SJCRH30 (cell line): Measurements from ENCODE around the gene OTOP1. TPM values are rescaled to one million over a fixed set of nuclear protein-coding genes. Genes with fewer than 3 reads are reported as not detected.
"Not testable (repeated sequence)": the region's sequence is repeated elsewhere in the genome, so short reads cannot be mapped to it uniquely, and the experiment has no call there.

Experiments used
- DNase-seq, 2 experiments: peaks; one replicate each; pipeline ENCODE4 v3.0.0-alpha.2; 2015 to 2020
- H3K27ac ChIP-seq: fragments of 250-450 bp; sonication (Bioruptor Pico); 2 replicates; pipeline ENCODE4 v1.5.1; 2020; ENCODE audit warnings: mild to moderate bottlenecking, moderate library complexity
- H3K27me3 ChIP-seq: fragments of 250-450 bp; sonication (Bioruptor Pico); 2 replicates; pipeline ENCODE4 v1.5.1; 2020; ENCODE audit warnings: mild to moderate bottlenecking, moderate library complexity
- H3K36me3 ChIP-seq: fragments of 250-450 bp; sonication (Bioruptor Pico); 2 replicates; pipeline ENCODE4 v1.5.1; 2020; ENCODE audit warnings: mild to moderate bottlenecking, moderate library complexity
- H3K4me1 ChIP-seq: fragments of 250-450 bp; sonication (Bioruptor Pico); 2 replicates; pipeline ENCODE4 v1.5.1; 2020; ENCODE audit warnings: mild to moderate bottlenecking, moderate library complexity
- H3K4me3 ChIP-seq: fragments of 250-450 bp; sonication (Bioruptor Pico); 2 replicates; pipeline ENCODE4 v1.5.1; 2020; ENCODE audit warnings: mild to moderate bottlenecking, moderate library complexity
- H3K9me3 ChIP-seq: fragments of 250-450 bp; sonication (Bioruptor Pico); replicated peaks from 2 replicates; pipeline ENCODE4 v1.5.1; 2020; ENCODE audit warnings: mild to moderate bottlenecking, moderate library complexity
- total RNA-seq: library from RNA; depleted of rRNA; stranded (reverse); fragments of >200 nt; shearing (Covaris generic); gene quantifications from 2 replicates; pipeline ENCODE4 v1.2.3, GENCODE V29; 2014

The OTOP1 gene
- total RNA-seq, 1 experiment from 2014 or later: not detected

GRCh38 chr4:4249342-4249741 is 22.6 kb upstream of the OTOP1 start:
- peak overlapping the region; percentile 94 for H3K4me3 ChIP-seq
- not testable (repeated sequence) for H3K27me3 ChIP-seq, H3K9me3 ChIP-seq, H3K27ac ChIP-seq, H3K4me1 ChIP-seq, DNase-seq
- H3K36me3 ChIP-seq: peaks cover 16% of the 10 kb centered on the region

GRCh38 chr4:4248885-4249203 is 22.1 kb upstream of the OTOP1 start:
- Histone ChIP-seq H3K9me3 (no peaks in the 10 kb centered on the region), H3K4me3 (peak overlapping the region; percentile 94), H3K4me1 (peaks cover 4% of the 10 kb centered on the region), H3K27ac (peak overlapping the region; percentile 80), H3K36me3 (peaks cover 21% of the 10 kb centered on the region), H3K27me3 (no peaks in the 10 kb centered on the region)
- no peak for DNase-seq

GRCh38 chr4:4248029-4248884 is 21.5 kb upstream of the OTOP1 start, which contains the start of gene TMEM128:
Gene TMEM128 (minus strand): TSS chr4:4248223. CDS start chr4:4248202, 21 bp downstream.
- peaks cover 27% of the 10 kb centered on the region for H3K36me3 ChIP-seq
- no peaks in the 10 kb centered on the region for H3K27me3 ChIP-seq
- peak within 1 kb of the TSS; percentile 94 for H3K4me3 ChIP-seq

GRCh38 chr4:4247696-4248028 is 20.9 kb upstream of the OTOP1 start:
- Histone ChIP-seq H3K4me3 (peak overlapping the region; percentile 94), H3K27me3 (no peaks in the 10 kb centered on the region), H3K27ac (peak overlapping the region; percentile 80), H3K9me3 (no peaks in the 10 kb centered on the region), H3K36me3 (peaks cover 27% of the 10 kb centered on the region), H3K4me1 (peaks cover 4% of the 10 kb centered on the region)
- no peak for DNase-seq

More at GRCh38 chr4:4248029-4248884, 21.5 kb upstream of the OTOP1 start, which contains the start of gene TMEM128:
- peak; percentile 93 to 95 for DNase-seq
- Histone ChIP-seq H3K27ac (peak within 1 kb of the TSS; percentile 80), H3K4me1 (peaks cover 4% of the 10 kb centered on the region), H3K9me3 (no peaks in the 10 kb centered on the region)

GRCh38 chr4:4245172-4245571 is 18.4 kb upstream of the OTOP1 start:
- H3K36me3 ChIP-seq: peaks cover 42% of the 10 kb centered on the region
- no peaks in the 10 kb centered on the region for H3K9me3 ChIP-seq
- no peak overlapping the region for H3K27ac ChIP-seq
- no peak overlapping the region for H3K4me3 ChIP-seq
- no peak for DNase-seq
- no peaks in the 10 kb centered on the region for H3K27me3 ChIP-seq
- H3K4me1 ChIP-seq: peaks cover 4% of the 10 kb centered on the region

GRCh38 chr4:4239551-4239950 is 12.8 kb upstream of the OTOP1 start:
- not testable (repeated sequence) for H3K27ac ChIP-seq, H3K27me3 ChIP-seq, H3K4me3 ChIP-seq, H3K9me3 ChIP-seq, DNase-seq, H3K4me1 ChIP-seq
- peaks cover 39% of the 10 kb centered on the region for H3K36me3 ChIP-seq

GRCh38 chr4:4233610-4234009 is 6.9 kb upstream of the OTOP1 start:
- Histone ChIP-seq H3K9me3 (0 out of 2 replicates have a peak, but pooled peaks cover 3% of the 10 kb centered on the region), H3K36me3 (peaks cover 5% of the 10 kb centered on the region), H3K27me3 (no peaks in the 10 kb centered on the region), H3K27ac (no peak overlapping the region), H3K4me1 (no peaks in the 10 kb centered on the region), H3K4me3 (no peak overlapping the region)
- no peak for DNase-seq

GRCh38 chr4:4228356-4228668 is 1.6 kb upstream of the OTOP1 start:
- Histone ChIP-seq H3K9me3 (no peaks in the 10 kb centered on the region), H3K4me1 (no peaks in the 10 kb centered on the region), H3K4me3 (no peak overlapping the region), H3K36me3 (no peaks in the 10 kb centered on the region), H3K27ac (no peak overlapping the region), H3K27me3 (no peaks in the 10 kb centered on the region)
- DNase-seq: no peak

GRCh38 chr4:4227510-4228355 is 1.0 kb upstream of the OTOP1 start:
- Histone ChIP-seq H3K4me3 (no peak overlapping the region), H3K4me1 (no peaks in the 10 kb centered on the region), H3K36me3 (no peaks in the 10 kb centered on the region), H3K9me3 (no peaks in the 10 kb centered on the region), H3K27ac (no peak overlapping the region), H3K27me3 (no peaks in the 10 kb centered on the region)
- DNase-seq: no peak

GRCh38 chr4:4225915-4226605 is 669 bp downstream of the OTOP1 start:
- H3K27me3 ChIP-seq: no peaks in the 10 kb centered on the region
- DNase-seq: no peak

GRCh38 chr4:4217113-4217512 is 9.6 kb downstream of the OTOP1 start:
- no peaks in the 10 kb centered on the region for H3K9me3 ChIP-seq
- no peak overlapping the region for H3K27ac ChIP-seq
- H3K4me1 ChIP-seq: no peaks in the 10 kb centered on the region
- no peaks in the 10 kb centered on the region for H3K36me3 ChIP-seq
- peaks cover 3% of the 10 kb centered on the region; the same call in 1 of the 2 replicates for H3K27me3 ChIP-seq
- H3K4me3 ChIP-seq: no peak overlapping the region
- no peak for DNase-seq

More at GRCh38 chr4:4225915-4226605, 669 bp downstream of the OTOP1 start:
- Histone ChIP-seq H3K9me3 (no peaks in the 10 kb centered on the region), H3K4me3 (no peak overlapping the region), H3K4me1 (no peaks in the 10 kb centered on the region), H3K27ac (no peak overlapping the region), H3K36me3 (no peaks in the 10 kb centered on the region)

GRCh38 chr4:4216648-4217047 is 10.1 kb downstream of the OTOP1 start:
- Histone ChIP-seq H3K27ac (no peak overlapping the region), H3K27me3 (peaks cover 3% of the 10 kb centered on the region; the same call in 1 of the 2 replicates), H3K9me3 (no peaks in the 10 kb centered on the region), H3K36me3 (no peaks in the 10 kb centered on the region), H3K4me3 (no peak overlapping the region), H3K4me1 (no peaks in the 10 kb centered on the region)
- DNase-seq: peak; percentile 20

- H3K9me3 ChIP-seq, H3K27me3 ChIP-seq, DNase-seq, H3K27ac ChIP-seq, H3K4me3 ChIP-seq, H3K4me1 ChIP-seq, H3K36me3 ChIP-seq: not testable (repeated sequence)
These were observed 13.1 kb downstream of the OTOP1 start for GRCh38 chr4:4213674-4214073.

- no peak for DNase-seq
- H3K9me3 ChIP-seq: no peaks in the 10 kb centered on the region
- H3K27me3 ChIP-seq: 0 out of 2 replicates have a peak, but pooled peaks cover 6% of the 10 kb centered on the region
- H3K36me3 ChIP-seq: no peaks in the 10 kb centered on the region
- no peaks in the 10 kb centered on the region for H3K4me1 ChIP-seq
- no peak overlapping the region for H3K27ac ChIP-seq
- no peak overlapping the region for H3K4me3 ChIP-seq
These were observed 20.5 kb downstream of the OTOP1 start for GRCh38 chr4:4206204-4206603.

GRCh38 chr4:4204401-4204745 is 22.4 kb downstream of the OTOP1 start:
- Histone ChIP-seq H3K4me1 (no peaks in the 10 kb centered on the region), H3K9me3 (no peaks in the 10 kb centered on the region), H3K27me3 (0 out of 2 replicates have a peak, but pooled peaks cover 6% of the 10 kb centered on the region), H3K27ac (no peak overlapping the region), H3K4me3 (no peak overlapping the region), H3K36me3 (no peaks in the 10 kb centered on the region)
- no peak for DNase-seq
